Mesothelial cell of epicardium (in vitro differentiated cells): ENCODE measurements around the gene GAPDHS. TPM values are rescaled to one million over a fixed set of nuclear protein-coding genes. Genes with fewer than 3 reads are reported as not detected.

ENCODE experiments used
- total RNA-seq: library from RNA; stranded (reverse); gene quantifications from 3 replicates; pipeline ENCODE4 v1.2.1, GENCODE V29; 2021

Gene GAPDHS
- total RNA-seq, 1 donor from 2014 or later = not detected

Other genes with a start within 250 kb of the GAPDHS start
- 19.2 to 26.1 TPM (median 22.7 TPM) in 3 replicates for gene MAG, start 241.3 kb upstream of the GAPDHS start, total RNA-seq
- gene CD22, start 204.3 kb upstream of the GAPDHS start, total RNA-seq = 54.6 to 59.9 TPM (median 56.3 TPM) in 3 replicates
- 0.96 to 1.3 TPM (median 1.2 TPM) in 3 replicates for gene FFAR1, start 185.6 kb upstream of the GAPDHS start, total RNA-seq
- 0.27 to 0.31 TPM in 2 of 3 replicates, not detected in the other for gene FFAR3, start 175.0 kb upstream of the GAPDHS start, total RNA-seq
- gene GPR42, start 162.4 kb upstream of the GAPDHS start, total RNA-seq = not detected in 3 replicates
- not detected in 3 replicates for gene FFAR2, start 85.2 kb upstream of the GAPDHS start, total RNA-seq
- 1.9 to 3.3 TPM (median 2.5 TPM) in 3 replicates for gene KRTDAP, start 43.0 kb upstream of the GAPDHS start, total RNA-seq
- gene DMKN, start 19.8 kb upstream of the GAPDHS start, total RNA-seq = 161 to 172 TPM (median 171 TPM) in 3 replicates
- gene SBSN, start 5.1 kb upstream of the GAPDHS start, total RNA-seq = 0.32 to 0.49 TPM (median 0.47 TPM) in 3 replicates
- gene TMEM147, start 12.2 kb downstream of the GAPDHS start, total RNA-seq = 82.2 to 82.7 TPM (median 82.3 TPM) in 3 replicates
- 0.11 to 0.22 TPM (median 0.16 TPM) in 3 replicates for gene ATP4A, start 30.2 kb downstream of the GAPDHS start, total RNA-seq
- gene PMIS2, start 52.7 kb downstream of the GAPDHS start, total RNA-seq = not detected in 3 replicates
- 28.7 to 33.8 TPM (median 29.0 TPM) in 3 replicates for gene HAUS5, start 79.3 kb downstream of the GAPDHS start, total RNA-seq
- 63.7 to 70.6 TPM (median 66.4 TPM) in 3 replicates for gene RBM42, start 95.6 kb downstream of the GAPDHS start, total RNA-seq
- 1.4 to 2.1 TPM (median 1.5 TPM) in 3 replicates for gene ETV2, start 108.3 kb downstream of the GAPDHS start, total RNA-seq
- gene COX6B1, start 114.9 kb downstream of the GAPDHS start, total RNA-seq = 273 to 293 TPM (median 284 TPM) in 3 replicates
- gene UPK1A, start 133.1 kb downstream of the GAPDHS start, total RNA-seq = 1.8 to 2.3 TPM (median 2.0 TPM) in 3 replicates
- gene ZBTB32, start 171.1 kb downstream of the GAPDHS start, total RNA-seq = not detected in 3 replicates
- gene KMT2B, start 184.5 kb downstream of the GAPDHS start, total RNA-seq = 60.6 to 62.7 TPM (median 61.8 TPM) in 3 replicates
- gene IGFLR1, start 209.0 kb downstream of the GAPDHS start, total RNA-seq = 2.7 to 3.2 TPM (median 2.8 TPM) in 3 replicates
- gene U2AF1L4, start 212.0 kb downstream of the GAPDHS start, total RNA-seq = 39.4 to 42.5 TPM (median 42.4 TPM) in 3 replicates
- gene PSENEN, start 212.2 kb downstream of the GAPDHS start, total RNA-seq = 45.2 to 54.9 TPM (median 45.7 TPM) in 3 replicates
- 11.8 to 12.9 TPM (median 12.0 TPM) in 3 replicates for gene LIN37, start 215.1 kb downstream of the GAPDHS start, total RNA-seq
- 18.8 to 21.7 TPM (median 20.3 TPM) in 3 replicates for gene HSPB6, start 223.6 kb downstream of the GAPDHS start, total RNA-seq
- gene PROSER3, start 224.7 kb downstream of the GAPDHS start, total RNA-seq = 45.1 to 50.5 TPM (median 46.6 TPM) in 3 replicates
- 74.0 to 79.9 TPM (median 75.4 TPM) in 3 replicates for gene ARHGAP33, start 242.1 kb downstream of the GAPDHS start, total RNA-seq